ENCODE measurements around the gene TBC1D19.

TBC1D19 gene

DNA sequence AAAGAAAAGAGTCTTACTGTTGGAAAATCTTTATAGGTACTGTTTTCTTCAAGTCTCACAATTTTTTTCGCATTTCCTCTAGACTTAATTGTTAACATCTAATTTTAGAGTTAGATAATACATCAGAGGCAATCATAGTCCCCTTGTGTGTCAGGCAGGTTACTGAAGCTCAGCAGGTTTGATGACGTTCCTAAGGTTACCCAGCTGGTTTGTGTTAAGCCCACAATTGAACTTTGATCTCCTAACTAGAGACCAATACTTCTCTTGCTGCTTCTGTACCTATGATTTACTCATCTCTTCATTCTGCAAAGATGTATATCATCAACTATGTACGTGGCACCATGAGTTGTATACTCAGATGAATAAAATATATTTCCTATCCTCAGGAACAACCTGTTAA is 145.1 kb downstream of the TBC1D19 start:
- in situ Hi-C loops (cut with MboI; ENCODE audit: low sequenced_read_pairs) = no loop called here

DNA sequence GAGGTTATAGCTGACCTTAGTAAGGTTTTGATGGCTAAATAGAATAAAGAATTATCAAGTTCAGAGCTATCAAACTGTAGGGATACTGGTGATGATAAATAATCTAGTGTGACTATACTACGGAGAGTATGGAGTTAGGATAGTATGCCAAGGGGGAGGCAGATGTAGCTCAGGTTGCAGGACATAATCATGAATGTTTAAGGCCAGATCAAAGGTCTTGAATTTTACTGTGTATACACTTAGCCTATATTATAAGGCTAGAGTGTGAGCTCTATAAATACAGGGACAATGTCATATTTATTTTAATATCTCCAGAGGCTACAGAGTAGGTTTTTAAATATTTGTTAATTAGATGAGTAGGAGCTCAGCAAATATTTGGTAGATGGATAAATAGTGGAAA is 145.7 kb downstream of the TBC1D19 start:
- in situ Hi-C loops (cut with MboI; ENCODE audit: low sequenced_read_pairs) = no loop called here

DNA sequence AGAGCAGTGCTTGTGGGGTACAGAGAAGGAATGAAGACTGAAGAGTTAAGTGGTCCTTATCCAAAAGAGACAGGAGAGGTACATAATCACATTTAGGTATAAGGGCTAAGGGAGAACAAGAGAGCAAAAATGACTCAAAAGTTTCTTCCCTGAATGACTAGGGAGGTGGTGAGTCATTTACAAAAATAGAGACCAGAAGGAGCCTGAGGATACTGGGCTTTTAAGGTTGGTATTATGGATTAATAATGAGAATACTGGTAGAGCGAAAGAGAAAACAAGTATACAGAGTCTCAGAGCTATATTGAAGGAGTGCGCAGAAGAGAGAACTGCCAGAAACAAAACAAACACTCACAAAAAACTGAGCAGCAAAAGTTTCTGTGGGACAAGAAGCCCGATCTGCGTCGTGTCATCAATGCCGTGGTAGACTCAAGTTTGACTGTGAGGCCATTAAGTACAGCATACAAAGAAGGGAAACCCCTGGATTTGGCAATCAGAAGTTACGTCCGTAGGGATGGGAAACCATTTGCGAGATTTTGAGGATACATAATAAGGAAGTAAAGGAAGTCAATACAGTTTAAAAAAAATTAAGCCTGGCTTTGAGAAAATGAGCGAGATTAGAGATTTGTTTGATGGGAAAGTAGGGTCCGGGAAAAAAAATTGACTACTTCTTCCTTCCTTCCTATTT is 147.6 kb downstream of the TBC1D19 start:
- in situ Hi-C loops (cut with MboI; ENCODE audit: low sequenced_read_pairs) = no loop called here

DNA sequence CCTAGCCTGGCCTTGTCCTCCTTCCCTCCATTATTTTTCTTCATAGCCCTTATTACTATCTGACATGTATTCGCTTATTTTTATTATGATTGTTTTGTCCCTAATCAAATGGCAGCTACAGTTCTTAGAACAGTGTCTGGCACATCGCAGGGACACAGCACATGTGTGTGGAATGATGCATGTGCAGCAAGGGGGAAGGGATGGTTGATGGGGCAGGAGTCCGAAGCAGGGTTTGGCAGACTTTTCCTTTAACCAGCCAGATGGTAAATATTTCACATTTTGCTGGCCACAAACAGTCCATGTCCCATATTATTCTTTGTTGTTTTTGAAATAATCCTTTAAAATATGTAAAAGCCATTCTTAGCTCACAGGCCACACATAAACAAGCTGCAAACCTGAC is 148.5 kb downstream of the TBC1D19 start:
- in situ Hi-C loops (cut with MboI; ENCODE audit: low sequenced_read_pairs) = no loop called here

DNA sequence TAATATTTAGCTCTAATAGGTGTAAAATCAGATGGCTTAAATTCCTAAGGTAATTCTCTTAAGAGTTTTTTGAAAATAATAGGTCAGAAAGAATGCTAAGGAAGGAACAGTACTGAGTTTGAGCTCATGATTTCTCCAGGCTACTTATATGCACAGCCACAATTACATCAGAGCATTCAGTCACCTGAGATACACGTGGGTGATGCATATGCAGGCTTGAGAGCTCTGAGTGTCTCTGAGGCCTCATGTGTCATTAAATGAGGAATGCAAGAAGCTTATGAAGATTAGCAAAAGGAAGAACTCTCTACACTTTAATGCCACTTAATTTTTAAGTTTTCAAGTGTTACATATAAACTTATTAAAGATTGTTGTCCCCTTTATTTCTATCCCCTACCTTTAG is 152.7 kb downstream of the TBC1D19 start:
- in situ Hi-C loops (cut with MboI; ENCODE audit: low sequenced_read_pairs) = no loop called here

DNA sequence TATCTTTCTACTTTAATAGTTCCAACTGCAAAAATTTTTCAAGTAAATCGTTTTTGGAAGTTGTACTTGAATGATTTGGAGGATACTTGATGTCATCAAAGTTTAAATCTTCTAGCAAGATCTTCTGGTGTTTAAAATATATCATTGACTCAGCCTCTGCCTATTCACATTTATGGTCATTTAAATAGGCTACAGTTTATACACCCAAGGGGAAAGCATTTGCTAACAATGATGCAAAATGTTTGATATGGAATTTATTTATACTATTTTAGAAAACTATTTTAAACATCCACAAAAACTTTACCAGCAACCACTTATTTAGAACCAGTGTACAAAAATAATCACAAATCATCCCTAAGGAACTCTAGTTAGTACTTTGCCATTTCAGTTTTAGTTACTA is 153.5 kb downstream of the TBC1D19 start:
- in situ Hi-C loops (cut with MboI; ENCODE audit: low sequenced_read_pairs) = no loop called here

DNA sequence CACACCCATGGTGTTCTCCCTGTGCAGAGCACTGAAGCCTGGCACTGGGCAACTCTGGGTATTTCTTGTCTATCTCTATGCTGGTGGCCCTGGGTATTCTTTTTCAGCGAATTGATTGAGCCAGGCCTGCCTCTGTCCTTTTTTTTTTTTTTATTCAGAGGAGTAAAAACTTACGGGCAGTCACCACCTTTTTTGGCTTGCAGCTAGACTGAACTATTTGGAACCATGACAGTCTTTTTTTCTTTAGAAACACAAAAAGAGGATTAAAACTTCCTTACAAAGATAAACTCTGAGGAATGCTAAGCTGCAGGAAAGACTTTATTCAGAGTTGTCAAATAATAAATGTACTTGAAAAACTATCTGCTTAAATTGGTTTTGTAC is 157.6 kb downstream of the TBC1D19 start:
- in situ Hi-C loops (cut with MboI; ENCODE audit: low sequenced_read_pairs) = no loop called here

DNA sequence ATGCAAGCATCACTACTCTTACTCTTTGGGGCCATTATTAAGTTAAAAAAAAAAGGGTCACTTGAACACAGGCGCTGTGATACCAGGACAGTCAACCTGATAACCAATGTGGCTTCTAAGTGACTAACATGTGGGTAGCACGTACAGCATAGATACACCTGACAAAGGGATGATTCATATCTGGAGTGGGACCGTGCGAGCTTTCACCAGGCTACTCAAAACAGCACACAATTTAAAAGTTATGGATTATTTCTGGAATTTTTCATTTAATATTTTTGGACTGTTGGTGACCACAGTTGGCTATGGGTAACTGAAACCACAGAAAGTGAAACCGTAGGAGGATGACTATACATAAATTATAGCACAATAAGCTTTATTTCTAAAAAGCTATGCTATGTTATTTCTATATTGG is 162.9 kb downstream of the TBC1D19 start:
- in situ Hi-C loops (cut with MboI; ENCODE audit: low sequenced_read_pairs) = no loop called here

DNA sequence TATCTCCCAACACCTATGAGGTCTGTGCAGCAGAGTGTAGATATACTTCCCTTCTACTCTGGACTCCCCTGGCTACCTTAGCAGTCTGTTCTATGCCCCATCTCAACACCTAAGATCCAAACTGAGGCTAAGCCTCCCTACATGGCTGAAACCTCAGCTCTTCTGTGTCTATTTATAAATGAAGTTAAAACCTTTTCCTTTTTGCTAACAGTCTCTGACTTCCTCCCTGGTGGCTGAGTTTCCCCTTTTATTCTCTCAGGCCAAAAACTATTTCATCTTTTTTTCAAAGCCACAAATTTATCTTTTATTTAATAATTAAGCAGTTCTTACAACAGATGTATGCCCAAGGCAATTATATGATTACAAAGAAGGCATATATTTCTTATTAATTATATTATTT is 164.9 kb downstream of the TBC1D19 start:
- in situ Hi-C loops (cut with MboI; ENCODE audit: low sequenced_read_pairs) = no loop called here

DNA sequence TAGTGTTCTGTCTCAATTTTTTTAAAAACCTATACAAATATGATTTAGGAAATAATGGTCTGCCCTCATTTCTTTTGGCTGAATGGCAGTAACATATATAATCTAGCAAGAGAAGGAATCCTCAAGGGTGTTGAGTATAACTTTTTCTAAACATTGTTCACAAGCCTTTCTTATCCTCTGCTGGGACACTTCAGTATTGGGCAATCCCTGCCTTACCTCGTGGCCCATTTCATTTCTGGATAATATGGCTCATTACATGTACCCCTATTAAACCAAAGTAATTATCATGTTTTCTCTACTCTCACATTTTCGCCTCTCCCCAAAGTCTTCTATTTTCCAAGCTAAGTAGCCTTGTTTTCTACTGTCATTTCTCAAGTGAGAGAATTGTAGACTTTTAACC is 166.0 kb downstream of the TBC1D19 start:
- in situ Hi-C loops (cut with MboI; ENCODE audit: low sequenced_read_pairs) = no loop called here

DNA sequence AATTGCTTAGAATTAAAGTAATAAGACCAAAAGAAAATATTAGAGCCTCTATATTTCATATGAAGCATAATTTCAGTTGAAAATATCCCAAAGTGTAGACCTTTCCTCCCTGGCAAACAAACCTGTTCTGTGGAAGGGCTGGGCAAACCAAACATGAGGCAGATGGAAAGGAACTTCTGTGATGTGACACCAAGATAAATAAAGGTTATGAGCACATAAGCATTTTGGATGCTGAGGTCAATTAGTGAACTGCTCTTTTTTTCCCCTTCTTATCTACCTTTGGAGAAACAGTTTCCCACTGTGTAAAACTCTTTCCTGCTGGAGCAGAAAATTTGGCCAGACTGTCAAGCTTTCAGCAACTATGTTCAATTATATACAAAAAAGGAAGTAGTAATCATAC is 167.1 kb downstream of the TBC1D19 start:
- in situ Hi-C loops (cut with MboI; ENCODE audit: low sequenced_read_pairs) = no loop called here

DNA sequence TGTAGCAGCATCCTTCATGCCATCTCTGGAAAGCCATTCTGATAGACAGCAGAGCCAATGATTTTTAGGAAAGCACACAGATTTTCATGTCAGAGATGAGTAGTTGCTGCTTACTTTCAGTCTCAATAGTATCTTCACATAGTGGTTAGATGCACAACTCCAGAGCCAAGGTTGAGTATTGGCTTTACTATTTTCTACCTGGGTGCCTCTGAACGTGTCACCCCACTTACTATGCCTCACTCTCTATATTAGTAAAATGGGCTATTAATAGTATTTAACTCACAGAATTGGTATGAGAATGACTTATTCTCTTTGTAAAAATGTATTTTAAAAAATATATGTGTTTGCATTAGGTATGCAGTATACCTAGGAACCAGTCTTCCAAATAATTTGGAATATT is 168.0 kb downstream of the TBC1D19 start:
- in situ Hi-C loops (cut with MboI; ENCODE audit: low sequenced_read_pairs) = no loop called here

DNA sequence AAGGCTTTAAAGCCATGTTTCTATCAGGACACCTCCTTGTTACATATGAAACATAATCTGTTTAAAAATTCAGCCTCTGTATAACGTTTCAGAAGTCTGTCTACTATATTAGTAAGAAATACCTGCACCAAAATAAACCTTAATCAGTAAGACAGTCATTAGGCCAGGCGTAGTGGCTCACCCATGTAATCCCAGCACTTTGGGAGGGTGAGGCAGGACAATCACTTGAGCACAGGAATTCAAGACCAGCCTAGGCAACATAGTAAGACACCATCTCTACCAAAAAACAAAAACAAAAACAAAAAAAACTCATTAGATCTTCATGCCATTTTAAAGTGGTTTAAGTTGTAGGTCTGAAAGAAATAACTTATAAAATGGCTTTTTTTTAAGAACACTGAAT is 169.3 kb downstream of the TBC1D19 start:
- in situ Hi-C loops (cut with MboI; ENCODE audit: low sequenced_read_pairs) = no loop called here

DNA sequence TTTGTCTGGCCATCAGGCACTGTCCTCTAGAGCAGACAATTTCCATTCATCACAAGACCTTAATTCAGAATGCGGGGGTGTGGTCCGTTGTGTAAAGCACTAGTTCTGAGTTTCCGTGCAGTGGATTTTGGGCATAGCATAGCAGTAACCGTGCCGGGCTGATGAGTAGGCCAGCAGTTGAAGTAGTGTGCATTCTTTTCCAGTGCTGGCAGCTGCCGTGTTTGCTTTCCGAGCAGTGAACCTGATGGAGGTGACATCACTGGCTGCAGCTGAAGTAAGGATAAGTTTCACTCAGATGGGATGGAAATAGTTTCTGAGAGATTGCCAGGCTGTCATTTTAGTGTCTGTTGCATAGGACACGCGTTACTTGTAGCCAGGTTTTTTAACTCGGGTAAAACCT is 169.7 kb downstream of the TBC1D19 start:
- in situ Hi-C loops (cut with MboI; ENCODE audit: low sequenced_read_pairs) = no loop called here

DNA sequence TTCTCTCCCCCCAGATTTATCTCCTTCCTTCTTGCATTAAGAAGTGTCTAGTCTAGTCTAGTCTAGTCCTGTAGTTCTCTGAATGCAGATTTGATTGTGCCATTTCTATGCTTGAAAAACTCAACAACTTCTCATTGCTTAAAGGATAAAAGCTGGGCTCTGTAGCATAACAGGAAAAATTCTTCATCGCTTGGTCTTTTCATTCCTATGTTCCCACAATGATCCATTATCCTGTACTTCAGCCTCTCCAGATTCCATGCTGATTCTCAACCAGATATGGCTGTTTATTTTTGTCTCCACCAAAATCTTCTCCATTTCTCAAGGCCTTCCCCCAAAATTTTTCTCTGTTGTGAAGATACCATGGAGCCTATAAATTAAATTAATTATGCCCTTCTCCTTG is 173.9 kb downstream of the TBC1D19 start:
- in situ Hi-C loops (cut with MboI; ENCODE audit: low sequenced_read_pairs) = no loop called here

DNA sequence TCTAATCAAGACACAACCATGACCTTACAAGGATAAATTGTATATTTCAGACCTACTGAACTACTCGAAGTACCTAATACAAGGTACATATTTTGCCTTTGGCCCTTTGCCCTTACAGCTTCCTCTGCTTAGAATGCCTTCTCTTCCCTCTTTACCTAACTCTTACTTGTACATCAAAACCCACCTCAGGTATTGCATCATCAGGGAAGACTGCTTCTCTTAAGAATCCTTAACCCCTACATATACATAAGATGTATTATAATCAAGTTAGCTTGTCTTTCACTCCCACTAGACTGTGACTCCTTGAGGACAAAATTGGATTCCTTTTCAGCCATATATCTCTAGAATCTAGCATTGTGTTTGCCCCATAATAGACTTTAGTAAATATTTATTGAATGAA is 175.0 kb downstream of the TBC1D19 start:
- in situ Hi-C loops (cut with MboI; ENCODE audit: low sequenced_read_pairs) = no loop called here

DNA sequence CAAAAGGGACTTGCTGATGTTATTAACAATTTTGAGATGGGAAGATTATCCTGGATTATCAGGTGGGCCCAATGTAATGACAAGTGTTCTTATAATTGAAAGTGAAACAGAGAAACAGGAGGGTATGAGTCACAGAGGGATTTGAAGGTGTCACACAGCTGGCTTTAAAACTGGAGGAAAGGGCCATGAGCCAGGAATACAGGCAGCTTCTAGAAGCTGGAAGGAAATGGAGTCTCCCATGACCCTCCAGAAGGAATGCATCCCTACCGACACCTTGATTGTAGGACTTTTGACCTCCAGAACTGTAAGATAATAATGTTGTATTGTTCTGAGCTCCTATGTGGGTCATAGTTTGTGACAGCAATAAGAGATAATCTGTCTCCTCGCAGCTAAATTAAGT is 178.8 kb downstream of the TBC1D19 start:
- in situ Hi-C loops (cut with MboI; ENCODE audit: low sequenced_read_pairs) = no loop called here

DNA sequence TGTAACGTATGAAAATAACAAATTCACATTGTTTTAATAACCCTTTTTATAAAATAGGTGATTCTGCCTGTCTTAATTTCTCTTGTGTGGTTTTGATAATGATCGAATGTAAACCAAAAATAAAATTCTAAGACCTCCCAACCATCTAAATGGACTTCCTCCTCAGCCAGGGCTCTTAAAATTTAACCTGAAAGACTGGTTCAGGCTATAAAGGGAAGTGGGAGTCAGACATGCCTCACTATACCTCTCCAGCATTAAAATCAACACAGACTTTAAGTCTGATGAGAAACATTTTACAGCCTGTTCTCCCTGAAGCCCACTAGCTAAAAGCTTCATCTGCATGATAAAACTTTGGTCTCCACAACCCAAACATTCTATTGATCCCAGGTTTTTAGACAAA is 179.2 kb downstream of the TBC1D19 start:
- in situ Hi-C loops (cut with MboI; ENCODE audit: low sequenced_read_pairs) = no loop called here

DNA sequence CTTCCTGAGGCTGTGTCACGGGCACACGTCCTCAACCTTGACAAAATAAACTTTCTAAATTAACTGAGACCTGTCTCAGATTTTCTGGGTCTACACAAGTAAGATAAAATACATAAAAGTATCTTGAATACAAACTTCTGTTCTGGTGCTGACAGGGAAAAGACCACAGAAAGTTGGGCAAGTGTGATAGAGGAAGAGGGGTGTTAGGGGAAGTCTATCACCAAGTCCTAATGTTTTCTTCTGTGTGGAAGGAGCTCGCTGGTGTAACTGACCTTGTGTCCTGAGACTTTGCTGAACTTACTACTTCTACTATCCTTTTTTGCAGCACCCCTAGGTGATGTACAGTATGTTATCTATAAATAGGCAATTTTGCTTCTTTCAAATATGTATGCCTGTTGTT is 179.8 kb downstream of the TBC1D19 start:
- in situ Hi-C loops (cut with MboI; ENCODE audit: low sequenced_read_pairs) = no loop called here

DNA sequence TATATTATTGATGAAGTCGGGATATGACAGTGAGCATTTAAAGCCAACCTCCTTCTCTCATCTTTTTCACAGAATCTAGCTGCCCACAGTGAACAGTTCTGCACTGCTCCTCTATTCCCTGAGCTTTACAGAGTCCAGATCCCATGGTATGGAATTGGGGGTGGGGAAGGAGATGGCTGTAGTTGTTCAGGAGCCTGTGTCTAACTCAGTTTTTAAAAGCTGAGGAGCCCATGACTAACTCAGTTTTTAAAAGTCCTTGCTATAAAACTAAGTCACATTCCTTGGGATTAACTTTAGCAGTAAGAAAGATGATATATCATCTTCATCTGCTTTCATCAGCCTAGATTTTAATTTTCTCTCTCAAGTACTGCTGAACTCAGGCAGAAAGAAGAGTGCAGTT is 180.3 kb downstream of the TBC1D19 start:
- in situ Hi-C loops (cut with MboI; ENCODE audit: low sequenced_read_pairs) = no loop called here

DNA sequence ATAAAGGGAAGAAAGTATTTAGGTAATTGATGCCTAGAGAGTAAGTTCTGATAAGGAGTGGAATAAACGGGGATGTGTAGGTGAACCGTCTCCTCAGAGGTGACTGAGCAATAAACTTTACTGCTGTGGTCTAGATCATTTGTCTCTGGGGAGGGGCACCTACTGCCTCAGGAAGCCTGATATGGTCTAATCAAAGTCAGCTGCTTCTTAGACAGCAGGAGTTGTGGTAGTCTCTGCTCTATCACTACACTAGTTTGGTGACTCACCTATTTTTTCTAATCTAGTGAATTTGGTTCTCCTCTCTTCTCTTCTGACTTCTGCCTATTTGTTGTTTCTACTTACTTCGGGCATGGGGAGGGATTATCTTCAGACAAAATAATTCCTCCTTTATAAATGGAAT is 181.6 kb downstream of the TBC1D19 start:
- in situ Hi-C loops (cut with MboI; ENCODE audit: low sequenced_read_pairs) = no loop called here

DNA sequence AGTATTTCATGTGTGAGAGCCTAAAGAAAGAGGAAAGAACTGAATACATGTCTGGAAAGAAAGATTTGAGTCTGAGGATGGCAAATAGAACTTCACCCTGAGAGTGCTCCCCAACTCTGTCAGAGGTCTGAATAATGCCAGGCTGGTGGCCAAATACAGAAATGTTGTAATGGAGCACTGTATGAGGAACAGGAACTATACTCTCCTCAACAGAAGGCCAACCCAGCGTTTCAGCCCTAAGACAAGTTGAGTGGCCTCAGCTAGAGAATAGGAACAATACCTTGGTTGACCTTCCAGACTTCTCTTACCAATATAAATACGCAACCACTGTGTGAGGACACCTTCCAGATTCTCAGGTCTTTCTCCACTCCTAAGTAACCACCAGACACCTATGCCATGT is 182.3 kb downstream of the TBC1D19 start:
- in situ Hi-C loops (cut with MboI; ENCODE audit: low sequenced_read_pairs) = no loop called here

DNA sequence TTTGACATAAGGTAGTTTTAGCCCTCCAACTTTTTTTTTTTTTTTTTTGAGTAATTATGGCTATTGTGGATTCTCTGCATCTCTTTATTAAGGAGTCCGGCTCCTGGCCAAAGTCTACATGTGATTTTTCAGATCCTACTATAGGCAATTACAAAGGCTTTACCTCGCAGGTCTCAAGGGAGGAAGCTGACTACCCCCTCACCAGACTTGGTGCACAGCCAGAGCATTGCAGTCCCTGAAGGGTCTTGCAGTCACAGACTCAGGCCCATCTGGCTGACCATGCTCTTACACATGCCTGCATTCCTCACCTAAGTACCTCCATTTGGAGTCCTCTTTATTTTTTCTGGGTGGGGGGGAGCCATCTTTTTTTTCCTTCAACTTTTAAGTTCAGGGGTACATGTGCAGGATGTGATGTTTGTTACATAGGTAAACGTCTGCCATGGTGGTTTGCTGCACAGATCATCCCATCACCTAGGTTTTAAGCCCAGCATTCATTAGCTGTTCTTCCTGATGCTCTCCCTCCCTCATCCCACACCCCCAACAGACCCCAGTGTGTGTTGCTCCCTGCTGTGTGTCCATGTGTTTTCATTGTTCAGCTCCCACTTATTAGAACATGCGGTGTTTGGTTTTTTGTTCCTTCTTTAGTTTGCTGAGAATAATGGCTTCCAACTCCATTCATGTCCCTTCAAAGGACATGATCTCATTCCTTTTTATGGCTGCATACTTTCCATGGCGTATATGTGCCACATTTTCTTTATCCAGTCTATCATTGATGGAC is 188.4 kb downstream of the TBC1D19 start:
- in situ Hi-C loops (cut with MboI; ENCODE audit: low sequenced_read_pairs) = no loop called here

All from hTERT RPE-1 (cell line).